AG04449 (cell line): ENCODE measurements around the gene PRKAG2.

ENCODE experiments used
- CTCF ChIA-PET: fragments of 350-600 bp; formaldehyde crosslinking; extraction: SDS; loops from one replicate; lab custom pipeline; 2021; ENCODE audit warnings: antibody characterized with exemption; lab: Yijun Ruan, JAX
- POLR2A ChIA-PET: fragments of 400-600, 350-600 bp; formaldehyde crosslinking; extraction: SDS; loops from one replicate; lab custom pipeline; 2020; ENCODE audit warnings: antibody characterized with exemption, inconsistent platforms; lab: Yijun Ruan, JAX
- DNase-seq: peaks from one replicate; pipeline ENCODE4 v3.0.0-alpha.2; 2010; ENCODE audit warnings: low read depth, low spot score
- H3K4me3 ChIP-seq: 2 replicates; pipeline ENCODE4 v1.5.1; 2011; ENCODE audit warnings: low read depth, mild to moderate bottlenecking, control low read depth, low read length
- CTCF ChIP-seq: IDR thresholded peaks from one replicate; pipeline ENCODE4 v1.5.1; 2011; ENCODE audit warnings: mild to moderate bottlenecking, moderate library complexity, low read length, control low read depth, inconsistent platforms; ENCODE audit not compliant: insufficient read depth; ENCODE audit errors: missing control alignments

Gene PRKAG2

GRCh38 chr7:151902311-151902710 is 25.4 kb upstream of the PRKAG2 start:
- DNase-seq = no peak
- POLR2A ChIA-PET = no interaction called here
- TF ChIP-seq CTCF = no peak
- CTCF ChIA-PET = no interaction called here
- no peak overlapping the region for H3K4me3 ChIP-seq

- POLR2A ChIA-PET = no interaction called here
- TF ChIP-seq CTCF = no peak
These were observed 24.9 kb upstream of the PRKAG2 start for GRCh38 chr7:151901828-151902227.

GRCh38 chr7:151900986-151901621 is 24.2 kb upstream of the PRKAG2 start:
- no peak for DNase-seq
- no peak overlapping the region for H3K4me3 ChIP-seq
- ChIA-PET POLR2A (no interaction called here), CTCF (interaction anchor here (1.1 kb wide), 1 partner anchor 9 kb away, joined by 3 read pairs; no protein-coding TSS in a partner anchor)
- no peak for TF ChIP-seq CTCF

More at GRCh38 chr7:151901828-151902227, 24.9 kb upstream of the PRKAG2 start:
- CTCF ChIA-PET = no interaction called here
- H3K4me3 ChIP-seq = no peak overlapping the region
- no peak for DNase-seq

- POLR2A ChIA-PET = no interaction called here
These were observed 23.7 kb upstream of the PRKAG2 start for GRCh38 chr7:151900591-151900985.

GRCh38 chr7:151899513-151900360 is 22.8 kb upstream of the PRKAG2 start:
- POLR2A ChIA-PET = no interaction called here
- CTCF ChIA-PET = interaction anchor here (1.1 kb wide), 1 partner anchor 10 kb away, joined by 3 read pairs; no protein-coding TSS in a partner anchor
- H3K4me3 ChIP-seq = no peak overlapping the region
- no peak for TF ChIP-seq CTCF
- no peak for DNase-seq

More at GRCh38 chr7:151900591-151900985, 23.7 kb upstream of the PRKAG2 start:
- no peak for DNase-seq
- CTCF ChIA-PET = interaction anchor here (1.1 kb wide), 1 partner anchor 9 kb away, joined by 3 read pairs; no protein-coding TSS in a partner anchor
- no peak for TF ChIP-seq CTCF
- no peak overlapping the region for H3K4me3 ChIP-seq
